Sigmoid colon (tissue), 7 donors: ENCODE data around the gene FGD3. TPM values are rescaled to one million over a fixed set of nuclear protein-coding genes. Genes with fewer than 3 reads are reported as not detected.

Experiments
- DNase-seq: peaks from one replicate; pipeline ENCODE4 v3.0.0-alpha.2; 2019
- H3K27ac ChIP-seq, 4 donors: fragments of 200-600 bp; sonication (generic); one replicate each; pipeline ENCODE4 v1.5.1; 2016 to 2019; ENCODE audit warnings: mild to moderate bottlenecking in 1 of 4
- H3K27me3 ChIP-seq, 3 donors: fragments of 200-600 bp; sonication (generic); one replicate each; pipeline ENCODE4 v1.5.1; 2019; ENCODE audit warnings: mild to moderate bottlenecking in 1 of 3
- H3K36me3 ChIP-seq, 4 donors: fragments of 200-600 bp; sonication (generic); one replicate each; pipeline ENCODE4 v1.5.1; 2016 to 2019
- H3K4me1 ChIP-seq, 4 donors: fragments of 200-600 bp; sonication (generic); one replicate each; pipeline ENCODE4 v1.5.1; 2017 to 2019
- H3K4me3 ChIP-seq, 4 donors: fragments of 200-600 bp; sonication (generic); one replicate each; pipeline ENCODE4 v1.5.1; 2017 to 2019; ENCODE audit warnings: mild to moderate bottlenecking in 2 of 4, moderate library complexity in 1 of 4
- H3K9me3 ChIP-seq, 4 donors: fragments of 200-600 bp in 3 of 4; sonication (generic) in 3 of 4; one replicate each; pipeline versions ENCODE4 v1.5.1 to v1.6.1; 2013 to 2019
- CTCF ChIP-seq, 4 experiments: fragments of 450-650 bp in 3 of 4; fragments of 200-600 bp in 1 of 4; IDR thresholded peaks; one replicate each; pipeline ENCODE4 v1.5.1; 2016 to 2019; ENCODE audit warnings: antibody characterized with exemption in 4 of 4, mild to moderate bottlenecking in 3 of 4, moderate library complexity in 2 of 4
- EP300 ChIP-seq, 4 donors: sonication (generic); formaldehyde crosslinking; IDR thresholded peaks; one replicate each; pipeline ENCODE4 v1.6.1; 2017; ENCODE audit warnings: antibody characterized with exemption in 4 of 4
- POLR2A ChIP-seq, 2 donors: fragments of 450-650 bp; IDR thresholded peaks; one replicate each; pipeline ENCODE4 v1.6.1; 2016; ENCODE audit warnings: antibody characterized with exemption in 2 of 2, mild to moderate bottlenecking in 2 of 2, moderate library complexity in 2 of 2
- POLR2AphosphoS5 ChIP-seq, 4 donors: sonication (generic); formaldehyde crosslinking; IDR thresholded peaks; one replicate each; pipeline ENCODE4 v1.6.1; 2017; ENCODE audit warnings: antibody characterized with exemption in 4 of 4
- WGBS, 2 donors: extraction: QIAGEN DNeasy Blood & Tissue Kit; methylation state at CpG; one replicate each; pipeline ENCODE4 v1.1.7; 2013; 5-methylcytosine and 5-hydroxymethylcytosine counted together
- intact Hi-C: fragments of 100-400 bp; cut with DNase I; formaldehyde crosslinking; loops from one replicate; pipeline ENCODE4 v1.15.1; 2023
- polyA plus RNA-seq, 3 donors: library from polyadenylated mRNA; stranded (reverse); fragments of 200-250 nt; gene quantifications; one replicate each; pipeline ENCODE4 v1.2.3, GENCODE V29; 2013
- total RNA-seq, 4 donors: library from RNA; depleted of rRNA; stranded (reverse); fragments of >200 nt; gene quantifications; one replicate each; pipeline ENCODE4 v1.1.0, GENCODE V29; 2016
- donor health status: healthy with polysubstance abuse.
- donor health status: Bipolar disorder and iron deficiency.
- donor health status: healthy.

Gene FGD3
- total and polyA plus RNA-seq, 7 donors, result 1.8 to 18.0 (median 3.7) TPM

GRCh38 chr9:92962303-92962649 is 15.0 kb downstream of the FGD3 start:
- Histone ChIP-seq H3K36me3 (no peaks in the 10 kb centered on the region), H3K4me3 (no peak overlapping the region), H3K27me3 (no peaks in the 10 kb centered on the region), H3K9me3 (peaks cover 0 to 5% (median 0%) of the 10 kb centered on the region in 4 donors), H3K4me1 (no peaks in the 10 kb centered on the region), H3K27ac (no peak overlapping the region)
- intact Hi-C loops, result no loop called here
- no peak for DNase-seq
- WGBS, 2 donors, result 92 to 95% methylated on average over 2 of the region's 2 CpGs
- TF ChIP-seq POLR2A (IDR thresholded peaks at IDR 0.05) (no peak), EP300 (IDR thresholded peaks at IDR 0.05) (no peak), POLR2AphosphoS5 (IDR thresholded peaks at IDR 0.05) (no peak), CTCF (IDR thresholded peaks at IDR 0.05) (no peak)

DNA sequence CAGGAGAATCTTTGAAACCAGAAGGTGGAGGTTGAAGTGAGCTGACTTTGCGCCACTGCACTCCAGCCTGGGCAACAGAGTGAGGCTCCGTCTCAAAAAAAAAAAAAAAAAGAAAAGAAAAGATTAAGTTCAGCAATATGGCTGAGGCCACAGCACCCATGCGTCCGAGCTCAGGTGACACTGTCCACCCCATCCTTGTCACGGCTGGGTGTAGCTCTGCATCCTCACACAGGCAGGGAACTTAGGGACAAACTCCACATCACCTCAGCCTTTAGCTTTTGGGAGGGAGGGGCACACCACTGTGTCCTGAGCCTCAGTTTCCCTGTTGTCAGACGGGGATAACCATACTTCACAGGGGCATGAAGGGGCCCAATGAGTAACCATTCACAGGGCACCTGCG is 15.5 kb downstream of the FGD3 start:
- 94% methylated on average over 7 of the region's 7 CpGs for WGBS, 2 donors
- no peaks in the 10 kb centered on the region for H3K27me3 ChIP-seq
- TF ChIP-seq CTCF (IDR thresholded peaks at IDR 0.05), result no peak
- TF ChIP-seq POLR2A (IDR thresholded peaks at IDR 0.05), result no peak
- no peak for TF ChIP-seq EP300 (IDR thresholded peaks at IDR 0.05)
- no peak for TF ChIP-seq POLR2AphosphoS5 (IDR thresholded peaks at IDR 0.05)
- no peaks in the 10 kb centered on the region for H3K4me1 ChIP-seq
- no peak overlapping the region for H3K4me3 ChIP-seq
- intact Hi-C loops, result no loop called here
- H3K27ac ChIP-seq, result no peak overlapping the region
- H3K36me3 ChIP-seq, result no peaks in the 10 kb centered on the region
- no peak for DNase-seq
- H3K9me3 ChIP-seq, result peaks cover 0 to 5% (median 0%) of the 10 kb centered on the region in 4 donors

DNA sequence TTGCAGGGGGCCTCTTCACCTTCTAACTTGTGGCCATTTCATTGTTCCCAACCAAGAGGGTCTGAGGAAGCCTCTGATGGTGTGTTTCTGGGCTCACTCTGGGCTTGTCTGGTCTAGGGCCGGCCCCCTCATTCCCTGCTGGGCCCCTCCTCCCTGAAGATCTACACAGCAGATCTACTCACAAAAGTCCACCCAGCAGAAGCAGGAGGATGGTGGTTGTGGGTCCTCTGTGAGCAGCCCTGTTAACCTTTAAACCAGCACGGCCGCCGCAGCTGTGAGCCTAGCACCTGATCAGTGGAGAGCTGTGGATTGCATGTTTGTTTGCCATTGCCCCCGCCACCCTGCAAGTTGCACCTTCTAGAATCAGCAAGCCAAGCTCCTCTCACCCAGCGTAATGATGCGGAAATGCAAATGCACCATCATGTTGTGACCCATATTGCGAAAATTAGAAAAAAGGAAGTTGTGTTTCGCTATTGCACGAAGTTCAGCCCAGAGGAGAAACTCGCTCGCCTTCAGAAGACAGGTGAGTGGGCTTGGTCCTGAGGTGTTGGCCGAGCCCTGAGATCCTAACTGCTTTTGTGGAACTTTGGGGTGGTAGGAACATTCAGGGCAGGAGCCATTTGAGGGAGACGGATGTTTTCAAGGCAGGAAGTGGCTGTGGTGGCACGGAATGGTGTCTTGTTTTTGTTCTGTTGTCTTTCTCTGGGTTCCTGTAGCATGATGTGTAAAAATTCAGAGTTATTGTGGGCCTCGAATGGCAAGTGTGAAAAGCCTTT is 16.7 kb downstream of the FGD3 start:
- no peaks in the 10 kb centered on the region for H3K27me3 ChIP-seq
- peak overlapping the region; percentile 1 to 38 (median 24) for H3K4me3 ChIP-seq
- TF ChIP-seq EP300 (IDR thresholded peaks at IDR 0.05) (no peak), POLR2AphosphoS5 (IDR thresholded peaks at IDR 0.05) (peak in 2 of 4 donors; percentile 11 to 33)
- intact Hi-C loops, result no loop called here
- no peaks in the 10 kb centered on the region for H3K4me1 ChIP-seq
- peaks cover 0 to 5% (median 0%) of the 10 kb centered on the region in 4 donors for H3K9me3 ChIP-seq
- WGBS, 2 donors, result 45 to 73% methylated on average over 16 of the region's 16 CpGs
- DNase-seq, result no peak
- H3K27ac ChIP-seq, result peak overlapping the region; percentile 14 to 44 (median 22)
- no peaks in the 10 kb centered on the region for H3K36me3 ChIP-seq

- Histone ChIP-seq H3K9me3 (peaks cover 0 to 5% (median 0%) of the 10 kb centered on the region in 4 donors), H3K27ac (peak overlapping the region; percentile 14 to 44 (median 22)), H3K4me1 (no peaks in the 10 kb centered on the region), H3K27me3 (no peaks in the 10 kb centered on the region), H3K4me3 (peak overlapping the region; percentile 1 to 38 (median 24)), H3K36me3 (no peaks in the 10 kb centered on the region)
- WGBS, 2 donors, result 55 to 80% methylated on average over 17 of the region's 17 CpGs
- intact Hi-C loops, result no loop called here
- DNase-seq, result no peak
- no peak for TF ChIP-seq POLR2A (IDR thresholded peaks at IDR 0.05)
- TF ChIP-seq CTCF (IDR thresholded peaks at IDR 0.05), result no peak
- TF ChIP-seq POLR2AphosphoS5 (IDR thresholded peaks at IDR 0.05), result no peak
- no peak for TF ChIP-seq EP300 (IDR thresholded peaks at IDR 0.05)
These were observed 17.3 kb downstream of the FGD3 start for GRCh38 chr9:92964607-92965060.

DNA sequence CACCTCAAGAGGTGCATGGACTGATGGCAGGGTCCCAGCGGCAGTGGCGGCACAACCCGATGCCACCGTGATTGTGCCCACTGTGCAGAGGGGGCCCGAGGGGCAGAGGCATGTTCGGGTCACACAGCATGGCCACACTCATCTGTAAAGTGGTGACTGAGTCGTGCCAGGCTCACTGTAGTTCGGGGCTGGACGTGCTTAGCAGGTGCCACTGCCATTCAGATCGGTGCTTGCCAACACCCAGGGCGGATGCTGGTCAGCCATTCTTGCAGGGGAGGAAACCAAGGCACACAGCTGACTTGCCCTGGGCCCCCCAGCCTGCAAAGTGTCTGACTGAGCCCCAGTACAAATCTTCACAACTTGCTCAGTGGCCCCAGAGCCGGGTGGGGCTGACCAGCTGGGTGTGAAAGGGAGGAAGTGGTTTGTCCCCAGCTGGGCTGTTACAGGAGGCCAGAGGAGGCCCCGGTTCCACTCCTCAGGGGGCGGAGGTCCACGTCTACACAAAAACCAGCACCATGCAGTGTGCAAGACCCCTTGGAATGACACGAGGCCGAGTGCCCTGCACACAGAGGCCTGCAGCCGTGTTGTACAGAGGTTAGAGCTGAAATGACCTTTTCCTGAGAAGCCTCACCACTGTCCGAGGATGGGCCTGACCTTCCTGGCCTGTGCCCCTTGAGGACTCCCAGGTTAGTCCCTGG is 17.9 kb downstream of the FGD3 start:
- Histone ChIP-seq H3K4me1 (no peaks in the 10 kb centered on the region), H3K27ac (peak overlapping the region; percentile 14 to 44 (median 22)), H3K36me3 (no peaks in the 10 kb centered on the region), H3K9me3 (peaks cover 0 to 5% (median 0%) of the 10 kb centered on the region in 4 donors), H3K4me3 (peak overlapping the region; percentile 1 to 38 (median 24)), H3K27me3 (no peaks in the 10 kb centered on the region)
- no peak for DNase-seq
- intact Hi-C loops, result no loop called here
- TF ChIP-seq EP300 (IDR thresholded peaks at IDR 0.05) (no peak), POLR2A (IDR thresholded peaks at IDR 0.05) (no peak), POLR2AphosphoS5 (IDR thresholded peaks at IDR 0.05) (no peak), CTCF (IDR thresholded peaks at IDR 0.05) (no peak)
- WGBS, 2 donors, result 39 to 68% methylated on average over 19 of the region's 19 CpGs
